HEK293 (cell line): ENCODE data around the gene MAD2L1BP.
A peak's percentile ranks its signal among the peaks of the same experiment; 100 is the strongest.

ENCODE experiments used
- EGR2 ChIP-seq: fragments of 450-650 bp; formaldehyde crosslinking; IDR thresholded peaks from 2 replicates; pipeline ENCODE4 v1.5.1; 2016; ENCODE audit warnings: low read depth, missing biosample characterization, missing genetic modification characterization
- GLI2 ChIP-seq: fragments of 450-650 bp; formaldehyde crosslinking; IDR thresholded peaks from 2 replicates; pipeline ENCODE4; 2017; ENCODE audit warnings: missing biosample characterization, missing genetic modification characterization, low read depth, borderline replicate concordance
- OSR2 ChIP-seq: fragments of 450-650 bp; formaldehyde crosslinking; IDR thresholded peaks from 2 replicates; pipeline ENCODE4 v1.5.1; 2016; ENCODE audit warnings: missing biosample characterization, missing genetic modification characterization
- OVOL3 ChIP-seq: fragments of 450-650 bp; formaldehyde crosslinking; IDR thresholded peaks from 2 replicates; pipeline ENCODE4 v1.5.1; 2016; ENCODE audit warnings: missing biosample characterization, missing genetic modification characterization
- SCRT2 ChIP-seq: fragments of 450-650 bp; formaldehyde crosslinking; IDR thresholded peaks from 2 replicates; pipeline ENCODE4 v1.5.1; 2016; ENCODE audit warnings: missing biosample characterization, missing genetic modification characterization
- SP3 ChIP-seq: fragments of 450-650 bp; formaldehyde crosslinking; IDR thresholded peaks from 2 replicates; pipeline ENCODE4 v1.5.1; 2016; ENCODE audit warnings: missing biosample characterization, missing genetic modification characterization
- TRIM28 ChIP-seq: IDR thresholded peaks from 2 replicates; pipeline ENCODE4 v1.6.1; 2011; ENCODE audit warnings: low read length, control low read depth, borderline replicate concordance
- ZBTB8A ChIP-seq: fragments of 450-650 bp; formaldehyde crosslinking; IDR thresholded peaks from 2 replicates; pipeline ENCODE4 v1.5.1; 2016; ENCODE audit warnings: missing biosample characterization, missing genetic modification characterization
- ZIC2 ChIP-seq: fragments of 450-650 bp; formaldehyde crosslinking; IDR thresholded peaks from 2 replicates; pipeline ENCODE4 v1.5.1; 2016; ENCODE audit warnings: missing biosample characterization, missing genetic modification characterization
- ZNF112 ChIP-seq: fragments of 450-650 bp; formaldehyde crosslinking; IDR thresholded peaks from 2 replicates; pipeline ENCODE4 v1.5.0; 2017; ENCODE audit warnings: missing biosample characterization, missing genetic modification characterization
- ZNF132 ChIP-seq: fragments of 450-650 bp; formaldehyde crosslinking; IDR thresholded peaks from 2 replicates; pipeline ENCODE4 v1.5.1; 2017; ENCODE audit warnings: missing biosample characterization, missing genetic modification characterization, borderline replicate concordance
- ZNF202 ChIP-seq: fragments of 450-650 bp; formaldehyde crosslinking; IDR thresholded peaks from 2 replicates; pipeline ENCODE4 v1.5.1; 2016; ENCODE audit warnings: missing biosample characterization, missing genetic modification characterization, borderline replicate concordance
- ZNF223 ChIP-seq: fragments of 450-650 bp; formaldehyde crosslinking; IDR thresholded peaks from 2 replicates; pipeline ENCODE4 v1.5.1; 2016; ENCODE audit warnings: missing biosample characterization, missing genetic modification characterization
- ZNF248 ChIP-seq: fragments of 450-650 bp; formaldehyde crosslinking; IDR thresholded peaks from 2 replicates; pipeline ENCODE4 v1.5.1; 2017; ENCODE audit warnings: missing biosample characterization, missing genetic modification characterization
- ZNF274 ChIP-seq, 2 experiments: fragments of 200-500 bp in 1 of 2; fragments of 450-650 bp in 1 of 2; sonication (Bioruptor generic) in 1 of 2; formaldehyde crosslinking in 1 of 2; IDR thresholded peaks; 2 replicates each; pipeline versions ENCODE4 v1.5.1 to v1.6.1; 2014 to 2016; ENCODE audit warnings: borderline replicate concordance in 1 of 2, inconsistent platforms in 1 of 2, low read length in 1 of 2, missing biosample characterization in 1 of 2, missing genetic modification characterization in 1 of 2
- ZNF510 ChIP-seq: fragments of 450-650 bp; formaldehyde crosslinking; IDR thresholded peaks from 2 replicates; pipeline ENCODE4 v1.5.1; 2018; ENCODE audit warnings: mild to moderate bottlenecking, missing genetic modification characterization, missing biosample characterization; ENCODE audit not compliant: insufficient replicate concordance
- ZNF555 ChIP-seq: fragments of 450-650 bp; formaldehyde crosslinking; conservative IDR thresholded peaks from 2 replicates; pipeline ENCODE4 v1.5.1; 2017; ENCODE audit warnings: missing biosample characterization, mild to moderate bottlenecking, missing genetic modification characterization, inconsistent platforms
- ZNF585B ChIP-seq: fragments of 450-650 bp; formaldehyde crosslinking; IDR thresholded peaks from 2 replicates; pipeline ENCODE4 v1.5.1; 2016; ENCODE audit warnings: missing biosample characterization, missing genetic modification characterization
- ZNF629 ChIP-seq: fragments of 450-650 bp; formaldehyde crosslinking; IDR thresholded peaks from 2 replicates; pipeline ENCODE4 v1.5.1; 2017; ENCODE audit warnings: missing biosample characterization, missing genetic modification characterization
- ZNF660 ChIP-seq: fragments of 450-650 bp; IDR thresholded peaks from 2 replicates; pipeline ENCODE4 v1.5.1; 2018; ENCODE audit warnings: missing biosample characterization, mild to moderate bottlenecking, missing genetic modification characterization
- ZNF76 ChIP-seq: fragments of 450-650 bp; formaldehyde crosslinking; IDR thresholded peaks from 2 replicates; pipeline ENCODE4; 2016; ENCODE audit warnings: low read depth, missing biosample characterization, missing genetic modification characterization, borderline replicate concordance
- ZNF768 ChIP-seq: fragments of 450-650 bp; formaldehyde crosslinking; IDR thresholded peaks from 2 replicates; pipeline ENCODE4 v1.5.1; 2018; ENCODE audit warnings: missing biosample characterization, mild to moderate bottlenecking, missing genetic modification characterization
- ZNF777 ChIP-seq: fragments of 450-650 bp; formaldehyde crosslinking; IDR thresholded peaks from 2 replicates; pipeline ENCODE4 v1.5.1; 2017; ENCODE audit warnings: missing biosample characterization, missing genetic modification characterization, borderline replicate concordance
- ZNF837 ChIP-seq: fragments of 450-650 bp; formaldehyde crosslinking; IDR thresholded peaks from 2 replicates; pipeline ENCODE4 v1.5.1; 2016; ENCODE audit warnings: missing biosample characterization, missing genetic modification characterization
- TF ChIP-seq, protein P1 (sequence below): fragments of 450-650 bp; formaldehyde crosslinking; IDR thresholded peaks from 2 replicates; pipeline ENCODE4 v1.5.1; 2016; ENCODE audit warnings: missing biosample characterization, missing genetic modification characterization
- TF ChIP-seq, protein P2 (sequence below): fragments of 450-650 bp; formaldehyde crosslinking; IDR thresholded peaks from 2 replicates; pipeline ENCODE4 v1.5.1; 2016; ENCODE audit warnings: missing biosample characterization, missing genetic modification characterization
- TF ChIP-seq, protein P3 (sequence below): fragments of 450-650 bp; formaldehyde crosslinking; IDR thresholded peaks from 2 replicates; pipeline ENCODE4 v1.5.1; 2016; ENCODE audit warnings: missing biosample characterization, missing genetic modification characterization, low read depth
- TF ChIP-seq, protein P4 (sequence below): IDR thresholded peaks from 2 replicates; pipeline ENCODE4 v1.6.1; 2011; ENCODE audit warnings: mild to moderate bottlenecking, low read depth, low read length, borderline replicate concordance
- TF ChIP-seq, protein P5 (sequence below): fragments of 450-650 bp; IDR thresholded peaks from 2 replicates; pipeline ENCODE4 v1.5.1; 2018; ENCODE audit warnings: missing biosample characterization, missing genetic modification characterization

Gene MAD2L1BP

DNA sequence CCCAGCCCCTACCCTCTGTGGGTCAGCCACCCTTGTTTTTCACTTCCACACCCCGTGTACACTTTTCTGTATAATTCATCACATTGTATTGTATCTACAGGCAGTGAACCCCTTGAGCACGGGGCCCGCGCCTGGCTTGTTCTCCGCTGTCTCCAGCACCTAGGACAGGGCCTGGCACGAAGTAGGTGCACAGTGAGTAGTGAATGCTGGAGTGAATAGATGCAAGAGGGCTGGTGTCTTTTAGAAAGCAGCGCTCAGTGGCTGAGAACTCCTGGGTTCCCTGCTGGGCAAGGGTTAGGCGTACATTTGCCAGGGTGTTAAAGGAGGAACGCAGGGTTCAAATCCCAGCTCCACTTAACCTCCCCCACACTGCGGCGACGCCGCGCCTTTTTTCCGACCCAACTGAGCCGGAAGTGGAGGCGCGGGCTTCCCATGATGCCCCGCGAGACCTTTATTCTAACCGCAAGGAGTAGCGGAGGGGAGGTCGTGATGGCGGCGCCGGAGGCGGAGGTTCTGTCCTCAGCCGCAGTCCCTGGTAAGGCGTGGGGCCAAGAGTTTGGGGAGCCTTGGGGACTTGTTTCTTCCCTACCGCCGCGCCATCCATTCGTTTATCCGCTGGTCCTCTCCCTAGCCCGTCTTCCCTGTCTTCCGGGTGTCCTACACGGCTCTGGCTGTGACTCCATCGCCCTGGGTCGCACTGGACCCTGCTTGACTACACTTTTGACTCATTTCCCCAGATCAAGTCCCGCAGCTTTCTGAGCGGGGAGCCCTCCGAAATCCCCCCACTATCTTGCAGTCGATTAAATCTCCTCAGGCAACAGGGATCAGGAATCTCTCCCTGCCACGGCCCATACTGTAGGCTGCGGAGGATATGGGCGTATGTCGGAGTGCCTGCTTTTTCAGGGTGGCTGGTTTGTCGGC is at the start of gene MAD2L1BP (continued):
- TF ChIP-seq, protein P1, sequence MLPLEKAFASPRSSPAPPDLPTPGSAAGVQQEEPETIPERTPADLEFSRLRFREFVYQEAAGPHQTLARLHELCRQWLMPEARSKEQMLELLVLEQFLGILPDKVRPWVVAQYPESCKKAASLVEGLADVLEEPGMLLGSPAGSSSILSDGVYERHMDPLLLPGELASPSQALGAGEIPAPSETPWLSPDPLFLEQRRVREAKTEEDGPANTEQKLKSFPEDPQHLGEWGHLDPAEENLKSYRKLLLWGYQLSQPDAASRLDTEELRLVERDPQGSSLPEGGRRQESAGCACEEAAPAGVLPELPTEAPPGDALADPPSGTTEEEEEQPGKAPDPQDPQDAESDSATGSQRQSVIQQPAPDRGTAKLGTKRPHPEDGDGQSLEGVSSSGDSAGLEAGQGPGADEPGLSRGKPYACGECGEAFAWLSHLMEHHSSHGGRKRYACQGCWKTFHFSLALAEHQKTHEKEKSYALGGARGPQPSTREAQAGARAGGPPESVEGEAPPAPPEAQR (tag by site-specific recombination), result no peak
- TF ChIP-seq ZNF555 (no peak), ZNF112 (no peak), ZNF777 (no peak), ZNF660 (tag by site-specific recombination) (peak; percentile 59; the same call in 1 of the 2 replicates), ZBTB8A (peak; percentile 54), ZNF202 (tag by site-specific recombination) (no peak), ZIC2 (tag by site-specific recombination) (no peak; the same call in none of the 2 replicates), OVOL3 (no peak), ZNF510 (no peak), OSR2 (tag by site-specific recombination) (0 out of 2 replicates have a peak, but pooled peaks have one; percentile 23), ZNF132 (tag by site-specific recombination) (no peak), TRIM28 (no peak), ZNF223 (tag by site-specific recombination) (no peak), ZNF768 (no peak), GLI2 (tag by site-specific recombination) (no peak), ZNF76 (tag by site-specific recombination) (peak; percentile 94), SCRT2 (tag by site-specific recombination) (peak; percentile 20; the same call in 1 of the 2 replicates), ZNF629 (tag by site-specific recombination) (peak; percentile 72), ZNF837 (no peak), ZNF585B (no peak), SP3 (tag by site-specific recombination) (peak; percentile 58; the same call in 1 of the 2 replicates), EGR2 (peak; percentile 81), ZNF248 (no peak), ZNF274 (IDR thresholded peaks at IDR 0.05; ENCODE audit: low read length) (no peak), ZNF274 (tag by site-specific recombination; IDR thresholded peaks at IDR 0.05; ENCODE audit: borderline replicate concordance) (no peak)
- TF ChIP-seq, protein P2, sequence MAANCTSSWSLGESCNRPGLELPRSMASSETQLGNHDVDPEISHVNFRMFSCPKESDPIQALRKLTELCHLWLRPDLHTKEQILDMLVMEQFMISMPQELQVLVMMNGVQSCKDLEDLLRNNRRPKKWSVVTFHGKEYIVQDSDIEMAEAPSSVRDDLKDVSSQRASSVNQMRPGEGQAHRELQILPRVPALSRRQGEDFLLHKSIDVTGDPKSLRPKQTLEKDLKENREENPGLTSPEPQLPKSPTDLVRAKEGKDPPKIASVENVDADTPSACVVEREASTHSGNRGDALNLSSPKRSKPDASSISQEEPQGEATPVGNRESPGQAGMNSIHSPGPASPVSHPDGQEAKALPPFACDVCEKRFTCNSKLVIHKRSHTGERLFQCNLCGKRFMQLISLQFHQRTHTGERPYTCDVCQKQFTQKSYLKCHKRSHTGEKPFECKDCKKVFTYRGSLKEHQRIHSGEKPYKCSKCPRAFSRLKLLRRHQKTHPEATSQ (tag by site-specific recombination), result no peak
- TF ChIP-seq, protein P3, sequence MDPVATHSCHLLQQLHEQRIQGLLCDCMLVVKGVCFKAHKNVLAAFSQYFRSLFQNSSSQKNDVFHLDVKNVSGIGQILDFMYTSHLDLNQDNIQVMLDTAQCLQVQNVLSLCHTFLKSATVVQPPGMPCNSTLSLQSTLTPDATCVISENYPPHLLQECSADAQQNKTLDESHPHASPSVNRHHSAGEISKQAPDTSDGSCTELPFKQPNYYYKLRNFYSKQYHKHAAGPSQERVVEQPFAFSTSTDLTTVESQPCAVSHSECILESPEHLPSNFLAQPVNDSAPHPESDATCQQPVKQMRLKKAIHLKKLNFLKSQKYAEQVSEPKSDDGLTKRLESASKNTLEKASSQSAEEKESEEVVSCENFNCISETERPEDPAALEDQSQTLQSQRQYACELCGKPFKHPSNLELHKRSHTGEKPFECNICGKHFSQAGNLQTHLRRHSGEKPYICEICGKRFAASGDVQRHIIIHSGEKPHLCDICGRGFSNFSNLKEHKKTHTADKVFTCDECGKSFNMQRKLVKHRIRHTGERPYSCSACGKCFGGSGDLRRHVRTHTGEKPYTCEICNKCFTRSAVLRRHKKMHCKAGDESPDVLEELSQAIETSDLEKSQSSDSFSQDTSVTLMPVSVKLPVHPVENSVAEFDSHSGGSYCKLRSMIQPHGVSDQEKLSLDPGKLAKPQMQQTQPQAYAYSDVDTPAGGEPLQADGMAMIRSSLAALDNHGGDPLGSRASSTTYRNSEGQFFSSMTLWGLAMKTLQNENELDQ, result no peak
- TF ChIP-seq, protein P4, sequence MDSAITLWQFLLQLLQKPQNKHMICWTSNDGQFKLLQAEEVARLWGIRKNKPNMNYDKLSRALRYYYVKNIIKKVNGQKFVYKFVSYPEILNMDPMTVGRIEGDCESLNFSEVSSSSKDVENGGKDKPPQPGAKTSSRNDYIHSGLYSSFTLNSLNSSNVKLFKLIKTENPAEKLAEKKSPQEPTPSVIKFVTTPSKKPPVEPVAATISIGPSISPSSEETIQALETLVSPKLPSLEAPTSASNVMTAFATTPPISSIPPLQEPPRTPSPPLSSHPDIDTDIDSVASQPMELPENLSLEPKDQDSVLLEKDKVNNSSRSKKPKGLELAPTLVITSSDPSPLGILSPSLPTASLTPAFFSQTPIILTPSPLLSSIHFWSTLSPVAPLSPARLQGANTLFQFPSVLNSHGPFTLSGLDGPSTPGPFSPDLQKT, result no peak; the same call in 1 of the 2 replicates
- TF ChIP-seq, protein P5, sequence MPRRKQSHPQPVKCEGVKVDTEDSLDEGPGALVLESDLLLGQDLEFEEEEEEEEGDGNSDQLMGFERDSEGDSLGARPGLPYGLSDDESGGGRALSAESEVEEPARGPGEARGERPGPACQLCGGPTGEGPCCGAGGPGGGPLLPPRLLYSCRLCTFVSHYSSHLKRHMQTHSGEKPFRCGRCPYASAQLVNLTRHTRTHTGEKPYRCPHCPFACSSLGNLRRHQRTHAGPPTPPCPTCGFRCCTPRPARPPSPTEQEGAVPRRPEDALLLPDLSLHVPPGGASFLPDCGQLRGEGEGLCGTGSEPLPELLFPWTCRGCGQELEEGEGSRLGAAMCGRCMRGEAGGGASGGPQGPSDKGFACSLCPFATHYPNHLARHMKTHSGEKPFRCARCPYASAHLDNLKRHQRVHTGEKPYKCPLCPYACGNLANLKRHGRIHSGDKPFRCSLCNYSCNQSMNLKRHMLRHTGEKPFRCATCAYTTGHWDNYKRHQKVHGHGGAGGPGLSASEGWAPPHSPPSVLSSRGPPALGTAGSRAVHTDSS (tag by site-specific recombination), result no peak
